ENCODE measurements around the gene CYCS.

The CYCS gene
- 142 to 367 (median 236) reads per million in 18 experiments for total RNA-seq

- DNase-seq = peak; percentile 100
Measured at GRCh38 chr7:25125137-25125946, at the start of gene CYCS. Gene CYCS, minus strand, starts transcription at chr7:25125260. Its CDS starts 1,141 bp downstream, at chr7:25124119.

DNA sequence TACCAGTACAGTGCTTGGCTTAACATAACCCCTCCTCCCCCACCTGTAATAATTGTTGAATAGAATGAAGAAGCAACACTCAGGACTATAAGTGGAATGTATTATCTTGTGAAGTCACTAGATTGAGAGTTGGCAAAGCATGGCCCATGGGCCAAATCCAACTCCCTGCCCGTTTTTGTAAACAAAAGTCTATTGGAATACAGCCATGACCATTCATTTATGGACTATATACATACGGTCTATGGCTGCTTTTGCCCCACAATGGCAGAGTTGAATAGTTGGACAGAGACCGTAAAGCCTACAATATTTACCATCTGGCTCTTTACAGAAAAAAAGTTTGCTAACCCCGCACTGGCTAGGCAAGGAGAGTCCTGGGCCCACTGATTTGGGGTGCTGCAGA, 48.1 kb upstream of the CYCS start:
- no peak for DNase-seq

DNA sequence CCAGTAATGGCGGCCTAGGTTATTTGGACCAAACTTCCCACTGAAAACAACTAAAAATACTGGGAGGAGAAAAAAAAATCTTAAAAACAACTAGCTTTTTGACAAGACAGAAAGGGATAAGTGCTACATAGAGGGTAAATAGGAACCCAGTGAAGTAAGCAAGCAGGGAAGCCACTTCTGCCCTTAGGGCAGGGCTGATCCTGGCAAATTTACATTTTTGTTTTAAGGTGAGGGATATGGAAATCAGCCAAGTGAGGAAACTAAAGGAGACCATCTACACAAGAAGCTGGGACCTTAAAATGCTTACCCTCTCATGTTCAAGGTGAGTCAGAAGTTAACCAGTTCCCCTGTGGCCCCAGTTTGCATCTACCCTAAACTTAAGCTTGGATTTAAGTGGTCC, 46.5 kb upstream of the CYCS start:
- no peak for DNase-seq

- DNase-seq = no peak
Measured at GRCh38 chr7:25171071-25171470, 46.0 kb upstream of the CYCS start.

- DNase-seq = no peak
Measured at GRCh38 chr7:25169683-25170082, 44.6 kb upstream of the CYCS start.

DNA sequence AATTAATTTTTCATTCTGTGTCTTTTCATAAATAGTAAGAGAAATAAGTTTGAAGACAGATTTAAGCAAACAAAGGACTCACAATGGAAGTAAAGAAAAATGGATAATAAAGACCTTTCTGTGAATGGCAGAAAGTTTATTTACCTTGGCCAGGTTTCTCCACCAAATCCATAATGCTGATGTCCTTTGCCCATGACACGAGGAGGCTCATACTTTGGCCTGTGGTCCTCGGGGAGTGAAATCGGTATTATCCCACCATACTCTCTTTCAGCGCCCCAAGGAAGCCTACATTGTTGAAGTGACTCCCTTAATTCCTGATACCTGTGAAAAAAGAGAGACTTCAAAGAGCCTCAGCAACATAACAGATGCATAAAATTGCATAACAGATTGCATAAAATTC, 43.1 kb upstream of the CYCS start:
- no peak for DNase-seq

DNA sequence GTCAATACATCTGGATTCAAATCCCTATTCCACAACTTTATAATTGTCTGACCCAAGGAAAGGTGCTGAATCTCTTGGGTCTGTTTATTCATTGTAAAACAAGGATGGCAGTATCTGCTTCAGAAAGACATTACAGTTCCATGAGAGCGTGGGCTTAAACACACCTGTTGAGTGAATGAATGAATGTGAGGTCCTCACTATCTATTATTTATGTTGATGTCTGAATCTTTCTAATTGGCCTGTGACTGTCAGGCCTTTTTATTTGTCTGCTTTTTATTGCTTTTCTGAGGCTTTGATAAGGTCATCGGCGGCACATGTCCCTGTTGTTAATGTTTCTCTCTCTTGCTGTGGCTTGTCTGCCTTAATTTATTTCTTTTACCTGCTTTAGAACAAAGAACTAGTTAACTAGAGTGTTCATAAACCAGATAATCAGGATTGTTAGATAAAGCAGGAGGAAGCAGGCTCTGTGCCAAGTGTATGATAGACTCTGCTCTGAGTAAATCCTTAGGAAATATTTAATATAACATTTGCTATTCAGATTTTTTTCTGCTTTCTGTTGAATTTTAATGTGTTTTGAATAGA, 42.3 kb upstream of the CYCS start:
- no peak for DNase-seq

DNA sequence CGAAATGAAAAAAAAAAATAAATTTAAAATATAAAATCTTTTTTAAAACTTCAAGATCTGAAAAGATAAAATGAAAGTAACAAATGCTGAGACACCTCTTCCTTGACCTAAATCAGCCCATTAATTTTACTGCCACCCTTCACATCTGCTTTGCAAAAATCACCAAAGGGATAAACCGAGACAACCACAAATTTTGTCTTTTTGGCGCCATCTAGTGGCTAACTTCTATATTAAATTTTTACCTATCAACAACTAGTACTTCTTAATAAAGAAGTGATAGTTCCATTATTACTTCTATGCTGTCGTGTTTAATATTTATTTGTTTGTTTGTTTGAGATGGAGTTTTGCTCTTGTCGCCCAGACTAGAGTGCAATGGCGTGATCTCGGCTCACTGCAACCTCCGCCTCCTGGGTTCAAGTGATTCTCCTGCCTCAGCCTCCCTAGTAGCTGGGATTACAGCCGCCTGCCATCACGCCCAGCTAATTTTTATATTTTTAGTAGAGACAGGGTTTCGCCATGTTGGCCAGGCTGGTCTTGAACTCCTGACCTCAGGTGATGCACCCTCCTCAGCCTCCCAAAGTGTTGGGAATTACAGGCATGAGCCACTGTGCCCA, 35.0 kb upstream of the CYCS start:
- DNase-seq = peak; percentile 60 to 78

- DNase-seq = no peak
Measured at GRCh38 chr7:25158966-25159365, 33.9 kb upstream of the CYCS start.

GRCh38 chr7:25151773-25152172, 26.7 kb upstream of the CYCS start:
- no peak for DNase-seq

DNA sequence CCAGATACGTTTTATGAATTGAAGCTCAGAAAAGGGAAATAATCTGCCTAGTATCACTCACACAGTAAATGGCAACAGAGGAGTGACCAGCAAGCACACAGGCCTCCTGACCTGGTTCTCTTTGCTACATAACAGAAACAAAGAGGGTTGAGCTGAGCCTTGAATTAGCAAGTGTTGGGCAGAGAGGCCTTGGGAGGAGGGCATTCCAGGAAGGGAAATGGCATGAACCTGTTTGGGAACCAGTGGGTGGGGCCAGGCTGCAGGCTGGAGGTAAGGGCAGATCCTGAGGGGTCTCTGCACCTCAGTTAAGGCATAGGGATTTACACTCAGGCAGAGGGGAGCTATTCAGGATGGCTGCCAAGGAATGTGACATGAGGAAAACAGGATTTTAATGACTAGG, 24.8 kb upstream of the CYCS start:
- DNase-seq = no peak

DNA sequence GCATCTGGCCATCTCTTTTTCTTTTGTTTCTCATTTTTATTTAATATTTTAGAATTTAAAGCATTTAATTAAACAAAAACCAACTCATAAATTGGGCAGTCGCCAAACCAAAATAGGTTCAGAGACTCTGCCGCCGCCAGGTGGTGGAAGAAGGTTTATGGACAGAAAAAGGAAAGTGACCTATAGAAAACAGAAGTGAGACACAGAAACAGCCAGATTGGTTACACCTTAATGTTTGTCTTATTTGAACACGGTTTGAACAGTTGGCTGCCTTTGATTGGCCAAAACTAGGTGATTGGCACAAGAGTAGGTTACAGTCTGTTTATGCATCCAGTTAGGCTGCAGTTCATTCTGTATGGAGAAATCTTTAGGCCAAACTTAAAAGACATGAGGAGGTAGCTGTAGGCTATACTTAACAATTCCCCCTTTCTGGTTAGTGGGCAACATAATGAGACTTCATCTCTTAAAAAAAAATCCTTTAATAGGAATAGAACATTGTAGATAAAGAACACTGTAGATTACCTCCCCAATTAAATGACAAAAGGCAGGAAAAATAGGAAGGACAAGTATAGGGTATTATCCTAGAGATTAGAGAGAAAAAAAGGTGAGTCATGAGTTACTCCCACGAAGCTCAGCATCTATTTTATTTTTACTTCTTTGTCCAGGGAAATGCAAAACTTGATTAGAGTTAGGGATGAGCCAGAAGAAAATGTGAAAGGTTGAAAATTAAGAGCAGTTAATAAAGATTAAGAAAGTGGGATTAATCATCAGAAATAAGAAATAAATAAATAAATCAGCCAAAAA, 23.9 kb upstream of the CYCS start:
- no peak for DNase-seq

DNA sequence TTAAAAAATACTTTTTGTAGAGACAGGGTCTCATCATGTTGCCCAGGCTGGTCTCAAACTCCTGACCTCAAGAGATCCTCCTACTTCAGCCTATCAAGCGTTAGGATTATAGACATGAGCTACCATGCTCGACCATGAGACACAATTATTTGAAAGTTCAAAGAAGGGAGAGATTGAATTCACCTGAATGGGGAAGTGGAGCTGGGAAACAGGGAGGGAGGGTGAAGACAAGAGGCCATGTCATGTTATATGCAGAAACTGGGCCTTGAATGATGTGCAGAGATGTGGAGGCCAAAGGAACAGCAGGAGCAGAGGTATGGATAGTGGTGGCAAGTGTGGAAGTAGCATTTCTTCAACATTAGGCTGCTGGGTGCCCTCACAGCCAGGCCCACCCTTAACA, 18.7 kb upstream of the CYCS start:
- no peak for DNase-seq

DNA sequence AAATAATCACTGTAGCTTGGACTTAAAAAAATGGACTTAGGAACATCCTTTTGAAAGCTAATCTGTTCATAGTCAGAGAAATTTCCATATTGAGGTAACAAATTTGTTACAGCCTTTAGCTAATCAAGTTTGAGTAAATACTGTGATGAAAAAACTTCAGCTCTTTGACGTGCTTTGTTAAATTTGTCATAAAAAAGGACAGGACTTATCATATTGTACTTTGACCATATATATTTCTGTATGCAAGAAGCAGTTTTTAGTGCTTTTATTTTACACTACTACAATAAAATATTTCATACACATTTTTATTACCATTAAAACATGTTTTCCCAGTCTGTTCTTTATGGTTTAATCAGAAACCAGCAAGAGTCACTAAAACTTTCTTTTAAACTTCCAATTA, 14.5 kb upstream of the CYCS start:
- DNase-seq = no peak

DNA sequence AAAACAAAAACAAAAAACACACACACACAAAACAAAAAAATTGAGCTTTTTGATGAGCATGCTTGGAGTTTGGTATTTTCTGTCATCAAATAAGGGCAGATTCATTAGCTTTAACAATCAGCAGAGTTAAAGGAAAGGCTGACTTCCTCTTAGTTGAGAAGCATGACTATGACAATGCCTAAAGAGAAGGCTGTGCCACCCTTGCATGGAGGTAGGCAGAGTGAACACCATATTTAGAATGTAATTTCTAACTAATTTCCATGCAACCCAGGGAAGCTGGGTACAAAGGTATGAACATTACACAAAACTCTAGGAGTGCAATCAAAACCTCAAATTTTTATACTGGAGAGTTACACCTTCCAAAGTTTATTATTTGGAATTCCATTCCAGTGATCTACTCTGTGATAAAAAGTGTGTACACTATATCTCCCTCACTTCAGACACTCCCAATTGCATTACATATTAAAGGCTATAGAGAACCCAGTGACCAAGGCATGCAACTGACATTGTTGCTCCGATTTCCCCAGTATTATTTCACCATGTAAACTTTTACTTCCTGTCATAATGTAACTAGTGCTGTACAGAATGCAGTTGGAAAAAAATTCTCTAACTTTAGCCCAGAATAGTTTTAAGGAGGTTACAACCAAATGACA, 9.4 kb upstream of the CYCS start:
- DNase-seq = peak; percentile 54 to 60

- DNase-seq = peak; percentile 20 to 21
Measured at GRCh38 chr7:25132430-25132829, 7.4 kb upstream of the CYCS start.

GRCh38 chr7:25126751-25127150, 1.7 kb upstream of the CYCS start:
- no peak for DNase-seq

DNA sequence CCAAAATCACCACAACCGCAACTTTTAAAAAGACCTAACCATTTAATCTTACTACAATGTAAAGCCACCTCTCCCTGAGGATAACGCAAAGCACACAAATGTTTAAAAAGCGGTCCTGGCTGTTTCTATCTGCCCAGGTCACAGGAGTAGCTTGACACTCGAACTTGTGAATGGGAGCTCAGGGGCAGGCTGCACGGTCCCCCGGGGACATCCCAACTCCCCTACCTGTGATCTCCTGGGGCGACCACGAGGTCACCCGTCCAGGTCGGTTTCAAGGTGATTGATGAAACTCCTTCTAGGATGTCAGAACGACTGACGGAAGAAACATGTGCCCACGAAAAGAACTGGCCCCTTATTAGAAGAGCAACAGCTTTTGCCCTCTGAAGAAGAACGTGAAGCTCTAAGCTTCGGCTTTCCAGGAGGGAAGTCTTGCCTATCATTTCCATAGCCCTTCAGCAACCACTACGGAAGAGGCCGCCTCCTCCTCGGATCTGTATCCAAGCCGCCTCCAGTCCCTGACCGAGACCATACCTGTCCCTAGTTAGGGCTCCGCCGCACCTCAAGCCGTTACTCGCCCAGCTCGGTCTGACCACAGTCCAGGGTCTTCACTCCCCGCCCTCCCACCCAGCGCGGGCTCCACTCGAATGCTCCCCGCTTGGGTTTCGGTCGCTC, 459 bp downstream of the CYCS start:
- peak; percentile 21 to 32 for DNase-seq

DNA sequence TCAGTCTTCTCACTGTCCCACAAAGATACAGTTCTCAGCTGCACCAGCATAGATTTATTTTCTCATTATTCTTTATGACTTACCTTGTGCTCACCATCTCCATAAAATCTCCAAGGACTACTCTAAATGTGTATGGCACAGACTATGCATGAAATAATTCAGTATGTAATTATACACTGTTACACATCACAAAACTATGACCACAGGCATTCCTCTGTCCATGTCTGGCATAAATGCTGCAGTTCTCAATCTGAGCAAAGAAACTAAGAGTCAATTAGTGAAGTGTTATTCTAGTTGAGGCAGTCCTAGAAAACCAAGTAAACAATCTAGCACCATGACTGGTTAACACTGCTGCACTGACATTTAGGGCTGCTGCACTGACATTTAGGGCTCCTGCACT, 2.7 kb downstream of the CYCS start:
- no peak for DNase-seq

- DNase-seq = no peak
Measured at GRCh38 chr7:25121599-25121998, 3.5 kb downstream of the CYCS start.

GRCh38 chr7:25119102-25119501, 6.0 kb downstream of the CYCS start:
- DNase-seq = no peak

Data from inflammatory macrophage (primary cell).